ENCODE results near the gene FNIP1. TPM values are rescaled to one million over a fixed set of nuclear protein-coding genes. Genes with fewer than 3 reads are reported as not detected.

Gene FNIP1
- total and polyA plus RNA-seq, 8 donors, result 21.5 to 49.3 (median 25.5) TPM

DNA sequence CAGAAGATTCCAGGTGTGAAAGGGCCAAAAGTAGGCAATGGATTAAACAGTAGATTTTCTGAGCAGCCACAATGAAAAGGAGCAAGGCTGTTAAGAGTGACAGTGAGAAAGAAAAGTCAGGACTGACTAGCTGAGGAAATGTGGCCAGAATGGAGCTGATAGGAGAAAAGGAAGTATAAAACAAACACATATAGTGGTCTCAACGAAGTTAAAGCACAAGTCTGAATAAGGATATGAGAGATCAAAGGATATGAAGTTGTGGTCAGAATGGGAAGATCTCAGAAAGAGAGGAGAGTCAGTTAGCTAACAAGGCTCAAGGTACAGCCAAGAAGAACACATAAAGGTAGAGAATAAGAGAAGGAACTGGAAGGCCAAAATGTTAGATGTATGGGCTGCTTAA lies 39.9 kb downstream of the FNIP1 start:
- Histone ChIP-seq H3K9me3 (no peaks in the 10 kb centered on the region), H3K4me1 (peaks cover 0 to 33% of the 10 kb centered on the region in 2 donors), H3K27ac (no peak overlapping the region), H3K4me3 (no peak overlapping the region), H3K36me3 (no peaks in the 10 kb centered on the region), H3K27me3 (no peaks in the 10 kb centered on the region)
- intact Hi-C loops (cut with DNase I), result no loop called here
- ATAC-seq (no peak), DNase-seq (no peak)
- TF ChIP-seq CTCF (IDR thresholded peaks at IDR 0.05), result no peak

DNA sequence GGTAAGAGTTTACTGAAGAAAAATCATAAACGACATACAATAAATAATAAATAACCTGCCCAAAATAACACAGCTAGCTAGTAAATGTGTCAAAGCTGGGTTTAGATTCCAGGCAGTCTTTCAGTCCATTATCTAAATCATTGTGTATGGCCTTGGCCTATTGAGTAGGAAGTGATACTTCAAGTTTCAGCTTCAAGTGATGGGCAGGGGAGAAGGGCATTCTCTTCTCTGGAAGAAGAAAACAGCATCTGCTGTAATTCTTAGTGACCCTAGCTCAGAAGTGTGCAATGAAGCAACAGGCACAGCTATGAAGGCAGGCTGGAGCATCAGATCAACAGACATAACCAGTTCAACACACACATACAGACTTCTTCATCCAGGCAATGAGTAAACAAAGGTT lies 42.5 kb downstream of the FNIP1 start:
- no peaks in the 10 kb centered on the region for H3K36me3 ChIP-seq
- intact Hi-C loops (cut with DNase I), result no loop called here
- no peak overlapping the region for H3K27ac ChIP-seq
- H3K9me3 ChIP-seq, result no peaks in the 10 kb centered on the region
- H3K4me1 ChIP-seq, result peaks cover 0 to 26% of the 10 kb centered on the region in 2 donors
- ATAC-seq, result no peak
- no peaks in the 10 kb centered on the region for H3K27me3 ChIP-seq
- no peak overlapping the region for H3K4me3 ChIP-seq
- TF ChIP-seq CTCF (IDR thresholded peaks at IDR 0.05), result no peak
- no peak for DNase-seq

DNA sequence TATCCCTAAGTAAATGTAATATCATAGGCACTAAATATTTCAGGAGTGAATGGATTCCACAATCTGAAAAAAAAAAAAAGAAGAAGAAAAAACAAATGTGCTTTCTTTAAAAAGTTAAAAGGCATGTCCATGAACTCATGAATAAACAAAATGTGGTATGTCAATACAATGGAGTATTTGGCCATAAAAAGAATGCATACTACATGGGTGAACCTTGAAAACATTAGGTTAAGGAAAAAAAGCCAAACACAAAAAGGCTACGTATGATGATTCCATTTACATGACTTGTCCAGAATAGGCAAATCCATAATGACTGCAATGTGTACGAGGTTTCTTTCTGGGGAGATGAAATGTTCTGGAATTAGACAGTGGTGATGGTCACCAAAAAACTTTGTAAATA lies 45.3 kb downstream of the FNIP1 start:
- Histone ChIP-seq H3K27me3 (no peaks in the 10 kb centered on the region), H3K9me3 (no peaks in the 10 kb centered on the region), H3K4me3 (no peak overlapping the region), H3K4me1 (peaks cover 0 to 33% of the 10 kb centered on the region in 2 donors), H3K36me3 (no peaks in the 10 kb centered on the region), H3K27ac (no peak overlapping the region)
- ATAC-seq (no peak), DNase-seq (no peak)
- intact Hi-C loops (cut with DNase I), result no loop called here
- TF ChIP-seq CTCF (IDR thresholded peaks at IDR 0.05), result no peak

GRCh38 chr5:131749723-131750470 lies 46.9 kb downstream of the FNIP1 start:
- no peak for ATAC-seq
- TF ChIP-seq CTCF (IDR thresholded peaks at IDR 0.05), result no peak
- no peaks in the 10 kb centered on the region for H3K36me3 ChIP-seq
- intact Hi-C loops (cut with DNase I), result no loop called here
- no peaks in the 10 kb centered on the region for H3K27me3 ChIP-seq
- no peak for DNase-seq
- no peak overlapping the region for H3K4me3 ChIP-seq
- no peak overlapping the region for H3K27ac ChIP-seq
- peaks cover 0 to 33% of the 10 kb centered on the region in 2 donors for H3K4me1 ChIP-seq
- no peaks in the 10 kb centered on the region for H3K9me3 ChIP-seq

GRCh38 chr5:131749138-131749537 lies 47.7 kb downstream of the FNIP1 start:
- H3K27me3 ChIP-seq, result no peaks in the 10 kb centered on the region
- no peaks in the 10 kb centered on the region for H3K9me3 ChIP-seq
- no peak overlapping the region for H3K4me3 ChIP-seq
- H3K27ac ChIP-seq, result no peak overlapping the region
- TF ChIP-seq CTCF (IDR thresholded peaks at IDR 0.05), result no peak
- no peak for DNase-seq
- ATAC-seq, result peak; percentile 18
- H3K4me1 ChIP-seq, result peaks cover 0 to 33% of the 10 kb centered on the region in 2 donors
- peaks cover 0 to 3% of the 10 kb centered on the region in 2 donors for H3K36me3 ChIP-seq
- intact Hi-C loops (cut with DNase I), result no loop called here
